Measurements from ENCODE around the gene IL12RB1. TPM values are rescaled to one million over a fixed set of nuclear protein-coding genes. Genes with fewer than 3 reads are reported as not detected.

IL12RB1 gene
- total and polyA plus RNA-seq, 2 of the 8 experiments (the other 6 are each of a cell fraction or from before 2014, with no cell fraction given): 0.03 TPM; not detected in 1

DNA sequence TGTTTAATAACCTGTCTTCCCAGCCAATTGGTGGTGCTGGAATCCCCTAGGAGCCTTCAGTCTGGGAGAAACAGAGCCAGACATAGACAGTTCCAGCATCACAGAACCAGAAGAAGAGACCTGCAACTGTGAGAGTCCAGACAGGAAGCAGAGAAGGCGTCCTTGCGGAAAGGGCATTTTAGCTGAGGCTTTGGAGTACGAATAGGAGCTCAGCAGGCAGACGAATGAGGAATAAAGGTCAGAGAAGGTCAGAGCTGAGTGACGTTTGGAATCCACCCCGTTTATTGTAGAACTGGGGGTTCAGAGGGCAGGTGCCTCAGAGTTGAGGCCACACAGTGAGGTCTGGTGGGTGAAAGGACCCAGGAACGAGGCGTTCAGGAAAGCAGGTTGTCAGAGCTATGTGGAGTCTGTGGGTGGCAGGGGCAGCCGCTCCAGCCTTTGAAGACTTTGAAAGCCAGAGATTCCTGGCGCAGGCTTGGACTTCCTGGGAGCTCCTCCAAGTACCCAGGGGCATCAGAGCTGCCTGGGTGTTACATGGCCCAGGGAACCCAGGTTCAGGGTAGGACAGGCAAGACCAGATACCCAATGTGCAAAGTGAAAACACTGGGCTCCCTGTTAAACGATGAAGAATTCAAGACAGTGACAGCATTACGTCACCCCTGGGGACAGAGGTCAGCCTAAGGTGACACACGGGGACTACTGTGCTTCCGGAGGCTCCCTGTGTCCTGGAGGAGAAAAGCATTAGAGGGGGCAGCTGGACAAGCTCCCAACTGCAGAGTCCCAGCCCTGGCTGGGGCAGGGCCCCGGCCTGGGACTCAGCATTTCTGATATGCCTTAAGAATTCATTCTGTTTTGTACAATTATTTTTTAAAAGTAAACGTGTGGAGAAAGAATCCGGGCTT lies 73.3 kb downstream of the IL12RB1 start (continued):
- no peak for TF ChIP-seq RBBP5 (IDR thresholded peaks at IDR 0.05; ENCODE audit: borderline replicate concordance, low read depth, low read length)
